ENCODE results near the gene CNOT4. TPM values are rescaled to one million over a fixed set of nuclear protein-coding genes. Genes with fewer than 3 reads are reported as not detected.

CNOT4 gene
- total and polyA plus RNA-seq, 2 of the 13 experiments (the other 11 are each of a cell fraction or from before 2014, with no cell fraction given) = 7.4 to 8.4 TPM

DNA sequence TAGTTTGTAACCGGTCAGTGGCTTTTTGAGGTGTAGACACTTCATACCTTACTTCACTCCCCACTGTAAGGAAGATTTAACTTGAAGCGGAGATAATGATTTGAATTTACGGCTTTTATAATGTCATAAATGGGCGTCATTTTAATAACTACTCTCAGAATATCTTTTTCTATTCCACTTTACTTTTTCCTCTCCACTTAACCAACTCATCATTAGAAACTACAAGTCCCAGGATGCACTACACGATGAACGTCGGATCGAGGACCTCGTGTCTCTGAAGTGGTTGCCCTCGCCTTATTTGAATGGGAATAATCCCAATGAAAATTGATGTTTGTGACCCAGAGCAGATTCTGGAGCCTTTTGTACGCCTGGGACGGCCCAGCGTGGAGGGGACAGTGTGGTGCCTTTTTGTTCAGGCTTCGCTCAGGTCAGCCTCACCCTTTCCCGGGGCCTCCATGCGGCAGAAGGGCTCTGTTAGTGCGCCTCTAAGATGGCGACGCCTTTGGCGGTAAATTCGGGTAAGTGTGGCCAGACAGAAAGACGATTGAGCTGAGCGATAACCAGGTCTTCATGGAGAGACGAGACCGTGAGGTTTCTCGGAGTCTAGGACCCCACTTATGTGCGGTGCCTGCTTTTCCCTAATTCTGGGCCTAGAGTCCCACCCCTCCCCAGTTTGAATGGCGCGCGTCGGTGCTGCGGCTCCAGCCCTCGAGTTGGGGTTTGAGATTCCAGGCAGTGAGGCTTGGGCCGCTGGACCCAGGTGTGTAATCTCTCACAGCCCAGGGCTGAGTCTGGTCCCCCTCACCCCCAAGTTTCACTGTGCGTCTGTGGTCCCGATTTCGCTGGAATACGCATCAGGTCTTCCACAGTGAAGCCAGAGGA lies 47.8 kb upstream of the CNOT4 start, which contains the start of gene NUP205 (continued):
- TF ChIP-seq ZHX2 (IDR thresholded peaks at IDR 0.05; ENCODE audit: low read depth) (peak; percentile 67; the same call in 1 of the 2 replicates), ZHX2 (CRISPR knock-in tag; IDR thresholded peaks at IDR 0.05; ENCODE audit: borderline replicate concordance) (no peak), ZFP90 (CRISPR knock-in tag; IDR thresholded peaks at IDR 0.05; ENCODE audit: borderline replicate concordance) (peak; percentile 74; the same call in 1 of the 2 replicates), ZBTB33 (CRISPR knock-in tag; IDR thresholded peaks at IDR 0.05) (peak; percentile 56; the same call in 1 of the 2 replicates), ZNF589 (CRISPR knock-in tag; conservative IDR thresholded peaks at IDR 0.05) (0 out of 2 replicates have a peak, but pooled peaks have one; percentile 37), GPN1 (CRISPR knock-in tag; IDR thresholded peaks at IDR 0.05; ENCODE audit: borderline replicate concordance) (0 out of 2 replicates have a peak, but pooled peaks have one; percentile 23), BRCA1 (CRISPR knock-in tag; IDR thresholded peaks at IDR 0.05) (no peak), ZIK1 (CRISPR knock-in tag; IDR thresholded peaks at IDR 0.05; ENCODE audit: borderline replicate concordance, low read depth) (peak; percentile 20; the same call in 1 of the 2 replicates), HOXA5 (CRISPR knock-in tag; IDR thresholded peaks at IDR 0.05) (peak; percentile 31; the same call in 1 of the 2 replicates), FOXA3 (CRISPR knock-in tag; IDR thresholded peaks at IDR 0.05) (no peak; the same call in 1 of the 2 replicates), DMAP1 (CRISPR knock-in tag; IDR thresholded peaks at IDR 0.05) (peak; percentile 89; the same call in 1 of the 2 replicates), ZNF280B (CRISPR knock-in tag; IDR thresholded peaks at IDR 0.05; ENCODE audit: borderline replicate concordance) (peak; percentile 85; the same call in 1 of the 2 replicates), TBL1XR1 (IDR thresholded peaks at IDR 0.05; ENCODE audit: borderline replicate concordance, low read length, partially characterized antibody) (peak; percentile 57), TEAD2 (CRISPR knock-in tag; IDR thresholded peaks at IDR 0.05) (0 out of 2 replicates have a peak, but pooled peaks have one; percentile 23), CBFB (CRISPR knock-in tag; IDR thresholded peaks at IDR 0.05) (peak; percentile 62; the same call in 1 of the 2 replicates), ZSCAN22 (CRISPR knock-in tag; IDR thresholded peaks at IDR 0.05) (0 out of 2 replicates have a peak, but pooled peaks have one; percentile 46)
- TF ChIP-seq, protein P1, sequence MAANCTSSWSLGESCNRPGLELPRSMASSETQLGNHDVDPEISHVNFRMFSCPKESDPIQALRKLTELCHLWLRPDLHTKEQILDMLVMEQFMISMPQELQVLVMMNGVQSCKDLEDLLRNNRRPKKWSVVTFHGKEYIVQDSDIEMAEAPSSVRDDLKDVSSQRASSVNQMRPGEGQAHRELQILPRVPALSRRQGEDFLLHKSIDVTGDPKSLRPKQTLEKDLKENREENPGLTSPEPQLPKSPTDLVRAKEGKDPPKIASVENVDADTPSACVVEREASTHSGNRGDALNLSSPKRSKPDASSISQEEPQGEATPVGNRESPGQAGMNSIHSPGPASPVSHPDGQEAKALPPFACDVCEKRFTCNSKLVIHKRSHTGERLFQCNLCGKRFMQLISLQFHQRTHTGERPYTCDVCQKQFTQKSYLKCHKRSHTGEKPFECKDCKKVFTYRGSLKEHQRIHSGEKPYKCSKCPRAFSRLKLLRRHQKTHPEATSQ (CRISPR knock-in tag; IDR thresholded peaks at IDR 0.05; ENCODE audit: borderline replicate concordance) = peak; percentile 75; the same call in 1 of the 2 replicates

Measured in HepG2 (cell line).